ENCODE measurements around the gene OR2T1. TPM values are rescaled to one million over a fixed set of nuclear protein-coding genes. Genes with fewer than 3 reads are reported as not detected.
"Not testable (repeated sequence)": the region's sequence is repeated elsewhere in the genome, so short reads cannot be mapped to it uniquely, and the experiment has no call there.

The OR2T1 gene, protein sequence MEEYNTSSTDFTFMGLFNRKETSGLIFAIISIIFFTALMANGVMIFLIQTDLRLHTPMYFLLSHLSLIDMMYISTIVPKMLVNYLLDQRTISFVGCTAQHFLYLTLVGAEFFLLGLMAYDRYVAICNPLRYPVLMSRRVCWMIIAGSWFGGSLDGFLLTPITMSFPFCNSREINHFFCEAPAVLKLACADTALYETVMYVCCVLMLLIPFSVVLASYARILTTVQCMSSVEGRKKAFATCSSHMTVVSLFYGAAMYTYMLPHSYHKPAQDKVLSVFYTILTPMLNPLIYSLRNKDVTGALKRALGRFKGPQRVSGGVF
- not detected for total RNA-seq
- long read RNA-seq, donor 1, result 0 reads
- long read RNA-seq, donor 2, result 0 reads

DNA sequence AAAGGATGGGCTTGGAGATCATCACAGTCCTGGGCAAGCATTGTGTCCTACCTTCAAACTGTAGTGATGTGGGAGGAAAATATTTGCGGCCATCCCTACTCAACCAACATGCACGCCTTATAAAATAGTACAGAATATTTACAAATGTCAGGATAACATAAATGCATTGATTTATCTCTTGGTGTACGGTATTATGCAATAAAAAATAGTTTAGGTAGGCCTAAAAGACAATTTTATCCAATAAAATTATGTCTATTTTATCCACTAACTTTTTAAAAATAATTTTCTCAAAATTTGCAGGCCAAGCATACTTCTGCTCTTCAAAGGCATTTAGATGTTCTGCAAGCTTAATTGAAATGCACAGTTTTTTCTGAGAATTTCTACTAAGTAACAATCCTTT, at the start of gene OR2T1:
Gene OR2T1, plus strand, starts transcription at position 301 of the 400 bp plus-strand sequence. CDS start 3,100 bp downstream, outside the sequence.
- intact Hi-C loops (cut with DNase I), result no loop called here
- DNase-seq (ENCODE audit: low spot score), result no peak

- intact Hi-C loops (cut with DNase I), result no loop called here
- DNase-seq (ENCODE audit: low spot score), result no peak
Observed at GRCh38 chr1:248359415-248359814, 43.4 kb upstream of the OR2T1 start.

- no peak for DNase-seq (ENCODE audit: low spot score)
- intact Hi-C loops (cut with DNase I), result no loop called here
Observed at GRCh38 chr1:248361121-248361715, 41.6 kb upstream of the OR2T1 start, which contains the start of gene OR2T4. TSS of gene OR2T4 (plus strand) at chr1:248361665. CDS start at chr1:248361665, 0 bp downstream.

- intact Hi-C loops (cut with DNase I), result no loop called here
- no peak for DNase-seq (ENCODE audit: low spot score)
Observed at GRCh38 chr1:248366609-248367008, 36.2 kb upstream of the OR2T1 start.

DNA sequence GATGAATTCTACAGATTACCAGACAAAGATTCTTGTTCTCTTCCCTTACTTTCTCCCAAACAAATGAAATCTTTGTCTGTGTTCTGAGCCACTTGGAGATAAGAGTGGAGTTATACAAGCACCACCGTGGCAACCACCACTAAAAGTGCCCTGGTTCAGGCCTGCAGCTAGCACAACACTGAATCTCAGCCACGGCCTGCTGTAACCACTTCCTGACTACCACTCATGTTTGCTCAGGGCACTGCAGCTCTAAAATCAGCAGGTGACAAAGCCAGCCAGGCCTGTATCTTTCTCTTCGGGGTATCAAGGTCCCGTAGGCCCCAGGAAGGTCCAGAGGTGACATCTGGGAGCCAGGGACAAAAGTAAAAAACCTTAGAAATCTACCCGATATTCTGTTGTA, 30.5 kb upstream of the OR2T1 start:
- intact Hi-C loops (cut with DNase I), result no loop called here
- DNase-seq (ENCODE audit: low spot score), result no peak

DNA sequence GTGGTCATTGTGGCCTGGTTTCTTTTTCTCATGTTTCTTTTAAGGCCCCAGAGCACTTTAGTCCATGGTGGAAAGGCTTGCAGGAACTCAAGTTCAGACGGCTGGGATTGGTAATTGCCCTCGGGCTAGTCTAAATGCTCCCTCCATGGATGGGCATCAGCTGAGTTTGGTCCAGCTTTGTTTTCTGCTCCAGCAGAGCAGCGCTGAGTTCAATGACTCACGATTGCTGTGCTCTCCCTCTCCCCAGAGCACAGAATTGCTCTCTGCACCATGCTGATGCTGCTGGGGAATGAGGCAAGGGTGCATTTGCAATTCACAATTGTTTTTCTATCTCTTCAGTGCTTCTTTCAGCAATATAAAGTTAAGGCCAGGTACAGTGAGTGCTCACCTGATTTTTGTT, 29.1 kb upstream of the OR2T1 start:
- intact Hi-C loops (cut with DNase I), result no loop called here
- no peak for DNase-seq (ENCODE audit: low spot score)

DNA sequence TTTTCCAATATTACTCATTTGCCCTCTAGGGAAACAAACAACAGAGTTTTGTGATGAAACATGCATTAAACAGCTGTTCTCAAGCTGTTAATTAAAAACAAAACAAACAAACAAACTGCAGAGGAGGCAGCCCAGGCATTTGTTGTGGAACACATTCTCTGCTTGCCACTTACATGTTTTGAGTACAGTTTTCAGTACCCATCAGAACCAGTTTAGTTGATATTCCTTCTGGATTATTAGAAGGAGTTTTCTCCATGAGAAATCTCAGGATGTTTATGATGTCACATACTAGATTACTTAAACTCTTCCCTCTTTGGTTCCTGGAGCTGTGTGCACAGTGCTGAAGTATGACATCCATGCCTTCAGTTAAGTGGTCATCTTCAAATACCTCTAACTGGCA, 27.4 kb upstream of the OR2T1 start, which contains the start of gene OR2T6:
Gene OR2T6, plus strand, starts transcription at position 301 of the 400 bp plus-strand sequence. CDS start 11,863 bp downstream, outside the sequence.
- intact Hi-C loops (cut with DNase I), result no loop called here
- DNase-seq (ENCODE audit: low spot score), result no peak

DNA sequence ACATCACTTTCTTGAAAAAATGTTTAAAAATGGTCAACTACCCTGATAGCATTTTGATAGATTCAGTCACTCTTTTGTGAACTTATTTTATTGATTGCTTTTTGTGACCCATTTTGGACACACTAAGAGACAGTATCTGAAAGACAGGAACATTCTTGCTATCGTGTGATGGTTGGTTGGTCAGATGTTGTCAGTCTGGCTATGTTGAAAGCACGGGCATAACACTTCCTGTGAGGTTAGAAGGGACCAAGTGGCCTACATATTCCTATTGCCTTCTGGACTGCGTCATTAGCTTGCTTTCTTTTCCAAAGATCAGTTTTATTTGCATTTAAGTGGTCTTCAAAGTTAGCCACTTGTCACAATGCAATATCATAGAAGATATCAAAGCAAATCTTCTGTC, 25.9 kb upstream of the OR2T1 start:
- no peak for DNase-seq (ENCODE audit: low spot score)
- intact Hi-C loops (cut with DNase I), result no loop called here

GRCh38 chr1:248380854-248381253, 22.0 kb upstream of the OR2T1 start:
- intact Hi-C loops (cut with DNase I), result no loop called here

GRCh38 chr1:248388426-248388825, 14.4 kb upstream of the OR2T1 start:
- DNase-seq (ENCODE audit: low spot score), result no peak

More at GRCh38 chr1:248380854-248381253, 22.0 kb upstream of the OR2T1 start:
- no peak for DNase-seq (ENCODE audit: low spot score)

GRCh38 chr1:248393050-248393449, 9.8 kb upstream of the OR2T1 start:
- intact Hi-C loops (cut with DNase I), result no loop called here
- DNase-seq (ENCODE audit: low spot score), result no peak

More at GRCh38 chr1:248388426-248388825, 14.4 kb upstream of the OR2T1 start:
- intact Hi-C loops (cut with DNase I), result no loop called here

DNA sequence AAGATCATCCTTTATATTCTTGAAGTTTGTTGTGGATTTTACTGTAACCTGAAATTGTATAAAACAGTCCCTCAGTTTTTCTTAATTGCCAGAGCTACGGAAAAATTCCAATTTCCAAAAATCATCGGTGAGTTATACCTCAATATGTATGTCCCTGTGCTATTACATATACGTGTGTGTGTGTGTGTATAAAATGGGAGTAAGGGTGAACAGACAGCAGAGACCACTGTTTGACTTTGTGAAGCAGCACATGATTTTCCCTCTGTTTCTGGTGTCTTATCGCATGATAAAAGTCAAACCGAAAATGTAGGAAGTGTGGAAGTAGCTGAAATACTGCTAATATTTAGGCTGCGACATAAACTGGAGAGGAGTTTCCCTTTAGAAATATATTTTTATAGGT, 1.2 kb downstream of the OR2T1 start:
- intact Hi-C loops (cut with DNase I), result no loop called here
- no peak for DNase-seq (ENCODE audit: low spot score)

GRCh38 chr1:248406721-248407692, 4.2 kb downstream of the OR2T1 start:
- DNase-seq (ENCODE audit: low spot score), result no peak

DNA sequence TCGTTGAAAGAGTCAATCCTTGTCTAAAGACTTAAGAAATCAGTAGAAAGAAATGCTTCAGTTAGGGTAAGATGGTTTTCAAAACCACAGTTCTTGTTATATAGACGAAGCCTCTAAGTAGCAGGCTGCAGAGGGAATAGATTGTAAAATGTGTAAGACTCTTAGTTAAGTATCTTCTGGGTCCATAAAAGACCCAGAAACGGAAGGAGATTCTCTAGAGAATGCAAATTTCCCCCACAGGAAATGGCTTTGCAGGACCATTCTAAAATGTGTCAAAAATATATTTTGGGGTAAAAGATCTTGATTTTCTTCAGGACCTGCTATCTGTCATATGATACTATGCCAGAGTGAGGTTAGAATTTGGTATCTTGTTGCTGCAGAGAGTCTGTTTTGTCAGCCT, 13.4 kb downstream of the OR2T1 start:
- intact Hi-C loops (cut with DNase I), result no loop called here
- DNase-seq (ENCODE audit: low spot score), result no peak

More at GRCh38 chr1:248406721-248407692, 4.2 kb downstream of the OR2T1 start:
- intact Hi-C loops (cut with DNase I), result loop anchor here in 1 of 2 donors (5.0 kb wide), 1 partner anchor 370 kb away; no protein-coding TSS in a partner anchor

- intact Hi-C loops (cut with DNase I), result no loop called here
- no peak for DNase-seq (ENCODE audit: low spot score)
Observed at GRCh38 chr1:248417854-248418253, 15.0 kb downstream of the OR2T1 start.

DNA sequence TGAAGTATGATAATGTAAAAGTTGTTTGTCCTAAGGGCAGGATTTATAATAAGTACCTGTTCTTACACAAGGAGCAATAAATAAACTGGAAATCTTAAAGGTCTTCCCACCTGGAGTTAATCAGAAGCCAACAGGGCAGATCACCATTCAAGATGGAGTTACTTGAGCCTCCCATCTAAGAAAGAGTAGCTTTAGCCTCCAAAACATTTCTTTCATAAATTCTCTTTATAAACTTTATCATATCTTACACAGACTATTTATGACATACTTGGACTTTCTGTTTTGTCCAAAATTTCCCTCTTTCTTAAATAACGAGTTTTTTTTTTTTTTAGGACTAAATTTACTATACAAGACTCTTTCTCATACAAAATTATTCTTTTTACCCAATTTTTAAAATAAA, 18.5 kb downstream of the OR2T1 start:
- no peak for DNase-seq (ENCODE audit: low spot score)
- intact Hi-C loops (cut with DNase I), result no loop called here

- DNase-seq (ENCODE audit: low spot score); intact Hi-C loops (cut with DNase I): not testable (repeated sequence)
Observed at GRCh38 chr1:248427526-248428191, 24.8 kb downstream of the OR2T1 start.

DNA sequence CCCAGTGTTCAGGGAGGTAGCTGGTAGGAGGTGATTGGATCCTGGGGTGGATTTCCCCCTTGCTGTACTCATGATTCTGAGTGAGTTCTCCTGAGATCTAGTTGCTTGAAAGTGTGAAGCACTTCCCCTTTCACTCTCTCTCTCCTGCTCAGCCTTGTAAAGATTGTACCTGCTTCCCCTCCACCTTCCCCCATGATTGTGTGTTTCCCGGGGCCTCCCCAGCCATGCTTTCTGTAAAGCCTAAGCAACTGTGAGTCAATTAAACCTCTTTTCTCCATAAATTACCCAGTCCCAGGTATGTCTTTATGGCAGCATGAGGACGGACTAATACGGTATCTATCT, 25.3 kb downstream of the OR2T1 start:
- intact Hi-C loops (cut with DNase I); DNase-seq (ENCODE audit: low spot score): not testable (repeated sequence)

DNA sequence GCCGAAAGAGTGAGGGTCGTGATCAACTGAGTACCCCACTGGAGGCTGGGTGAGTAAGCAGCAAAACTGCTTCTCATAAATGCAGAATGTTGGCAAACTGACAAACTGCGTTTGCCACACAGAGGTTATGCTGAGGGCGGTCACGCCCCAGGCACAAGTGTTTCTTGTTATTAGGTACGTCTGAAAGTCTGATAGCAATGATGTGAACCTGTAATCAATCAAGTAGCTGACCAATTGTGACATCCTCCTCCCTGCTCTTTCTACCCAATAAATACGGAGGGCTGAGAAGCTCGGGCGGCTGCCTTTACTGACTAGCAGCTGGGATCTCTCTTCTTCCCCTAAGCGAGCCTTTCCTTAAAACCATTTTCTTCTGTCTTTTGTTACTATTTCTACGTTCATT, 28.8 kb downstream of the OR2T1 start:
- intact Hi-C loops (cut with DNase I); DNase-seq (ENCODE audit: low spot score): not testable (repeated sequence)

All from posterior vena cava (tissue), 2 donors.